H1 (cell line): ENCODE measurements around the gene SIRT7. TPM values are rescaled to one million over a fixed set of nuclear protein-coding genes. Genes with fewer than 3 reads are reported as not detected.

Experiments
- BACH1 ChIP-seq: IDR thresholded peaks from 2 replicates; pipeline ENCODE4 v1.6.1; 2012; ENCODE audit warnings: low read length, improper control_type of control experiment
- CBX8 ChIP-seq: fragments of 300-800, 300-1000 bp; sonication (generic); IDR thresholded peaks from 2 replicates; pipeline ENCODE4 v1.7.1; 2016; ENCODE audit warnings: low read depth, low read length, borderline replicate concordance
- CHD2 ChIP-seq: IDR thresholded peaks from 2 replicates; pipeline ENCODE4 v1.6.1; 2012; ENCODE audit warnings: low read length, improper control_type of control experiment
- EGR1 ChIP-seq: IDR thresholded peaks from 2 replicates; pipeline ENCODE4 v1.6.1; 2011; ENCODE audit warnings: low read depth, low read length, borderline replicate concordance
- HDAC6 ChIP-seq: IDR thresholded peaks from one replicate; pipeline ENCODE4 v1.7.1; 2012; ENCODE audit warnings: low read depth, mild to moderate bottlenecking, inconsistent platforms, low read length, moderate library complexity
- KDM1A ChIP-seq: fragments of 200-600, 300-600 bp; sonication (generic); IDR thresholded peaks from 2 replicates; pipeline ENCODE4 v1.7.1; 2016; ENCODE audit warnings: mild to moderate bottlenecking, low read length, borderline replicate concordance
- MAFK ChIP-seq: IDR thresholded peaks from 2 replicates; pipeline ENCODE4 v1.6.1; 2012; ENCODE audit warnings: low read depth, mild to moderate bottlenecking, improper control_type of control experiment, low read length
- NANOG ChIP-seq: IDR thresholded peaks from 2 replicates; pipeline ENCODE4 v1.6.1; 2011; ENCODE audit warnings: low read length, low read depth, mild to moderate bottlenecking, inconsistent platforms; ENCODE audit not compliant: insufficient read depth, poor library complexity, severe bottlenecking
- NRF1 ChIP-seq: IDR thresholded peaks from 2 replicates; pipeline ENCODE4 v1.6.1; 2011; ENCODE audit warnings: mild to moderate bottlenecking, low read depth, low read length, improper control_type of control experiment
- POU5F1 ChIP-seq: IDR thresholded peaks from 2 replicates; pipeline ENCODE4 v1.6.1; 2011; ENCODE audit warnings: low read depth, mild to moderate bottlenecking, low read length, moderate library complexity
- SAP30 ChIP-seq: fragments of 300-600 bp; sonication (generic); IDR thresholded peaks from 2 replicates; pipeline ENCODE4 v1.7.1; 2012; ENCODE audit warnings: low read length, moderate library complexity, mild to moderate bottlenecking, inconsistent platforms; ENCODE audit not compliant: insufficient read depth, insufficient replicate concordance
- SIN3A ChIP-seq, 2 experiments: IDR thresholded peaks in 1 of 2; conservative IDR thresholded peaks in 1 of 2; 2 replicates each; pipeline ENCODE4 v1.6.1; 2011 to 2012; ENCODE audit warnings: low read length in 2 of 2, improper control_type of control experiment in 1 of 2, low read depth in 1 of 2, mild to moderate bottlenecking in 1 of 2
- SIRT6 ChIP-seq: IDR thresholded peaks from one replicate; pipeline ENCODE4 v1.7.1; 2012; ENCODE audit warnings: low read length, inconsistent platforms
- SIX5 ChIP-seq: IDR thresholded peaks from 2 replicates; pipeline ENCODE4 v1.6.1; 2011; ENCODE audit warnings: mild to moderate bottlenecking, low read depth, low read length
- SP1 ChIP-seq: IDR thresholded peaks from 2 replicates; pipeline ENCODE4 v1.6.1; 2011; ENCODE audit warnings: low read depth, low read length
- SP2 ChIP-seq: IDR thresholded peaks from 2 replicates; pipeline ENCODE4 v1.6.1; 2012; ENCODE audit warnings: mild to moderate bottlenecking, low read length, inconsistent platforms
- SP4 ChIP-seq: IDR thresholded peaks from 2 replicates; pipeline ENCODE4 v1.6.1; 2012; ENCODE audit warnings: low read length, inconsistent platforms
- TAF1 ChIP-seq: IDR thresholded peaks from 2 replicates; pipeline ENCODE4 v1.6.1; 2011; ENCODE audit warnings: mild to moderate bottlenecking, low read depth, low read length
- TAF7 ChIP-seq: optimal IDR thresholded peaks from 2 replicates; pipeline ENCODE3; 2011; ENCODE audit warnings: low read depth, mild to moderate bottlenecking, inconsistent platforms, low read length, moderate library complexity, borderline replicate concordance
- TEAD4 ChIP-seq: IDR thresholded peaks from 2 replicates; pipeline ENCODE4 v1.6.1; 2012; ENCODE audit warnings: low read depth, low read length, inconsistent platforms, mixed read lengths
- ZNF274 ChIP-seq: IDR thresholded peaks from 2 replicates; pipeline ENCODE4 v1.7.0; 2012; ENCODE audit warnings: low read length, borderline replicate concordance; ENCODE audit errors: extremely low read depth
- polyA plus RNA-seq, 7 experiments: library from polyadenylated mRNA; depleted of rRNA in 3 of 7; stranded (reverse) in 5 of 7; unstranded in 2 of 7; fragments of >200 nt in 5 of 7; fragments of 200-250 nt in 2 of 7; gene quantifications; 1 replicate in 5 of 7; 2 replicates in 1 of 7; 4 replicates in 1 of 7; pipeline versions ENCODE4 v1.2.1 to v1.2.3, GENCODE V29; 2011 to 2013; ENCODE audit warnings: missing spikeins in 2 of 7, mixed read lengths in 2 of 7
- total RNA-seq: library from RNA; stranded (reverse); fragmentation: NEBNext Ultra II Directional; extraction: Animal tissue kit (Norgen Biotek cat#: 25700); gene quantifications from 2 replicates; pipeline ENCODE4 v1.2.1, GENCODE V29; 2021
- TF ChIP-seq, protein P1 (sequence below): IDR thresholded peaks from 2 replicates; pipeline ENCODE4 v1.6.1; 2012; ENCODE audit warnings: inconsistent platforms
- TF ChIP-seq, protein P2 (sequence below): IDR thresholded peaks from 2 replicates; pipeline ENCODE4 v1.6.1; 2011; ENCODE audit warnings: low read depth, mild to moderate bottlenecking, low read length; ENCODE audit not compliant: insufficient read depth
- TF ChIP-seq, protein P3 (sequence below): IDR thresholded peaks from 2 replicates; pipeline ENCODE4 v1.6.1; 2012; ENCODE audit warnings: inconsistent platforms

The SIRT7 gene
- total and polyA plus RNA-seq, 2 of the 8 experiments (the other 6 are each of a cell fraction or from before 2014, with no cell fraction given) = 5.8 to 16.6 TPM

- TF ChIP-seq SIX5 = no peak
- TF ChIP-seq EGR1 = no peak
- no peak for TF ChIP-seq CHD2
- TF ChIP-seq TAF1 = 0 out of 2 replicates have a peak, but pooled peaks have one; percentile 23
- TF ChIP-seq, protein P1, sequence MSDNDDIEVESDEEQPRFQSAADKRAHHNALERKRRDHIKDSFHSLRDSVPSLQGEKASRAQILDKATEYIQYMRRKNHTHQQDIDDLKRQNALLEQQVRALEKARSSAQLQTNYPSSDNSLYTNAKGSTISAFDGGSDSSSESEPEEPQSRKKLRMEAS = peak; percentile 92
- TF ChIP-seq CBX8 = no peak
- no peak for TF ChIP-seq ZNF274
- TF ChIP-seq, protein P2, sequence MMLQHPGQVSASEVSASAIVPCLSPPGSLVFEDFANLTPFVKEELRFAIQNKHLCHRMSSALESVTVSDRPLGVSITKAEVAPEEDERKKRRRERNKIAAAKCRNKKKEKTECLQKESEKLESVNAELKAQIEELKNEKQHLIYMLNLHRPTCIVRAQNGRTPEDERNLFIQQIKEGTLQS = 0 out of 2 replicates have a peak, but pooled peaks have one; percentile 13
- no peak for TF ChIP-seq SP4
- TF ChIP-seq SP1 = no peak
- TF ChIP-seq SIN3A (conservative IDR thresholded peaks at IDR 0.05 in 1 of 2, IDR thresholded peaks at IDR 0.05 in 1 of 2; ENCODE audit: low read depth in 1 of 2, low read length in 2 of 2) = peak in 1 of 2 experiments; percentile 66; a peak in 2 of 4 replicates
- TF ChIP-seq, protein P3, sequence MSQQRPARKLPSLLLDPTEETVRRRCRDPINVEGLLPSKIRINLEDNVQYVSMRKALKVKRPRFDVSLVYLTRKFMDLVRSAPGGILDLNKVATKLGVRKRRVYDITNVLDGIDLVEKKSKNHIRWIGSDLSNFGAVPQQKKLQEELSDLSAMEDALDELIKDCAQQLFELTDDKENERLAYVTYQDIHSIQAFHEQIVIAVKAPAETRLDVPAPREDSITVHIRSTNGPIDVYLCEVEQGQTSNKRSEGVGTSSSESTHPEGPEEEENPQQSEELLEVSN = peak; percentile 83
- no peak for TF ChIP-seq SP2
- TF ChIP-seq HDAC6 = no peak
- TF ChIP-seq NRF1 = peak; percentile 76
- no peak for TF ChIP-seq SAP30
- no peak for TF ChIP-seq POU5F1
- no peak for TF ChIP-seq SIRT6
- TF ChIP-seq TAF7 = peak; percentile 60
- no peak for TF ChIP-seq KDM1A
- no peak for TF ChIP-seq MAFK
- TF ChIP-seq TEAD4 = no peak
- peak; percentile 90 for TF ChIP-seq BACH1
- no peak for TF ChIP-seq NANOG
These were observed 46.4 kb downstream of the SIRT7 start (continued) for GRCh38 chr17:81871387-81872230.
